ENCODE results near the gene CCDC57.

Gene CCDC57

GRCh38 chr17:82056729-82057621 lies 155.7 kb downstream of the CCDC57 start:
- no peak for FAIRE-seq
- DNase-seq (ENCODE audit: insufficient read length, low spot score), result no peak

- no peak for DNase-seq (ENCODE audit: insufficient read length, low spot score)
- no peak for FAIRE-seq
Measured at GRCh38 chr17:82055965-82056728, 156.5 kb downstream of the CCDC57 start.

DNA sequence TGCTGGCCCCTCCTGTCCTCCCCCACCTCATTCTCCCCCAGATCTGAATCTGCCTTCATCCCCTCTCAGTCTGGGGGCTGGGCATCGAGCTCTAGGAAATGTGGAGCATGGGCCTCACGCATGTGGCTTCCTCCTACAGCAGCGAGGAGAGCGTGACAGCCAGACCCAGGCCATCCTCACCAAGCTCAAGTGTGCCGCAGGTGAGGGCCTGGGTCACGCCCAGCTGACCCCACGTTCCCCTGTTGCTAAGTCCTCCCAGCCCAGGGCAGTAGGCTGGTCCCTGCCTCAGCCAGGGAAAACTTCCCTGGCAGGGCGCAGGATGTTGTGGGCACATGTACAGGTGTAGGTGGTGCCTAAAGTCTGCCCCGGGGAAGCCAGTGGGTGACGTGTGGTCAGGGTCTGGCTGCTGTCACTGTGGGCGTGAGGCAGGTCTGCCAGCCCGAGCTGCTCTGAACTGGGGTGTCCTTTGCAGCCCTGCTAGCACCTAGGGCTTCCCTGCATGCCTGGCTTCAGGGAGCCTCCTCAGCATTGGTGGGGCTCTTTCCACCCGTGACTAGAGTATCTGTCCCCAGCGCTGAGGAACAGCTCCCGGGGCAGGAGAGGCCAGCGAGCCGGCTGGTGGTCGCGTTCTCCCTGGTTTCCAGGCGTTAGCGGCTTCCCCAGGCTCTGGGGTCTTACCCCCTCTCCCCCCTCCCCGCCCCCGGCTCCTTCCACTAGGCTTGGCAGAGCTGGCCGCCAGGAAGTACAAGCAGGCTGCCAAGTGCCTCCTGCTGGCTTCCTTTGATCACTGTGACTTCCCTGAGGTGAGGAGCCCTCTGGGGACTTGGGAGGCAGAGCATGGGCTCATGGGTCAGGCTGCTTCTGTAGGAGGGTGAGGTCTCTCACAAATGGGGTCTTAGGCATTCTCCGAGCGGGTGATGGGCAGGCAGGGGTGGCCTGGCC lies 157.3 kb downstream of the CCDC57 start:
- no peak for FAIRE-seq
- no peak for DNase-seq (ENCODE audit: insufficient read length, low spot score)

DNA sequence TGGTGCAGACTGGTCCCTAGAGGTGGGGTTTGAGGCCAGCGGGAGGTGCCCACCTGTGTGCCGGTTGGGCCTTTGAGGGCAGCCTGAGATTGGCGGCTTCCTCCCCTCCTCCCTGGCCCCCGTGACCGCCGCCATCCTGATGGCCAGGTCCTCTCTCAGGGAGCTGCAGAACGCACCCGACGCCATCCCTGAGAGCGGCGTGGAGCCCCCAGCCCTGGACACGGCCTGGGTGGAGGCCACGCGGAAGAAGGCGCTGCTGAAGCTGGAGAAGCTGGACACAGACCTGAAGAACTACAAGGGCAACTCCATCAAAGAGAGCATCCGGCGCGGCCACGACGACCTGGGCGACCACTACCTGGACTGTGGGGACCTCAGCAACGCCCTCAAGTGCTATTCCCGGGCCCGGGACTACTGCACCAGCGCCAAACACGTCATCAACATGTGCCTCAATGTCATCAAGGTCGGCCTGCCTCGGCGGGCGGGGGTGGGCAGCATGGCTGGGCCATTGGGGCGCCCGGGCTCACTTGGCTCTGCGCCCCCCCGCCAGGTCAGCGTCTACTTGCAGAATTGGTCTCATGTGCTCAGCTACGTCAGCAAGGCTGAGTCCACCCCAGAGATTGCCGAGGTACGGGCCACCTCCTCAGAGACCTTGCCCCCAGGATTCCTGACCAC lies 158.2 kb downstream of the CCDC57 start:
- FAIRE-seq (no peak), DNase-seq (ENCODE audit: insufficient read length, low spot score) (no peak)

GRCh38 chr17:82053556-82054263 lies 158.9 kb downstream of the CCDC57 start:
- FAIRE-seq, result no peak
- no peak for DNase-seq (ENCODE audit: insufficient read length, low spot score)

DNA sequence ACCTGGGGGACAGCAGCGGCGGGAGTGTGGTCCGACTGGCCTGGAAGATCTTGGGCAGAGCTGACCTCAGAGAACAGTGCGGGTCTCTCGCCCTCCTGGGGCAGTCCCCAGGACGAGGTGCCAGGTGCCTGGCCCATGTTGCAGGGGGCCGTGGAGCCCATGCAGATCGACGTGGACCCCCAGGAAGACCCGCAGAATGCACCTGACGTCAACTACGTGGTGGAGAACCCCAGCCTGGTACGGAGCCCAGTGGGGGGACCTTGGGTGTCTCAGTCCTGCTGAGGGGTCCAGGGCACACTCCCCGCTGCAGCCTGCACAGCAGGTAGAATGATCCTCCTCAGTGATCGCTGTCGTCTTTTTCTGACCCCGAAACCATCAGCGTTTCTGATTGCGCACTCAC lies 159.5 kb downstream of the CCDC57 start:
- FAIRE-seq, result no peak
- no peak for DNase-seq (ENCODE audit: insufficient read length, low spot score)

DNA sequence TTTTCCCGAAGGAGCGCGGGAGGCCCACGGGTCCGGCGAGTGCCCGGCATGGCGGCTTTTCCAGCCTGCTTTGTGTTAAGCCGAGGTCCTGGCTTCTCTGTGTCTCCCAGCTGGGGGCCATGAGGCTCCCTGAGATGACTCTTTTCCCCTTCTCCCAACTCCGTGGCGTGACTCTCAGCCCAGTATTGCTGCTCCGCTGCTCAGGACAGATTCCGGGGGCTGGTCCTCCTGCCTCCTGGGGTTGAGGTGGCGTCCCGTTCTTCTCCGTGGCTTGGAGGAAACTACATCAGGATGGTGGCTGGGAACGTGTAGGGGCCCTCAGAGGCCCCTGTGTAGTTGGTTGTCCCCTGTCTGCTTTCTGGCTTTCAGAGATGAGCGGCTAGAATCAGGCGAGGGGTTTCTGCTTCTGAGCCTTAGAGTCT lies 160.0 kb downstream of the CCDC57 start:
- FAIRE-seq (no peak), DNase-seq (ENCODE audit: insufficient read length, low spot score) (no peak)

- peak; percentile 78 for DNase-seq (ENCODE audit: insufficient read length, low spot score)
- FAIRE-seq, result no peak
Measured at GRCh38 chr17:82051776-82052637, 160.6 kb downstream of the CCDC57 start, which contains the start of the genes GPS1 and RFNG. TSS of gene GPS1 (plus strand) at chr17:82051898. CDS start at chr17:82051932, 34 bp downstream. TSS of gene RFNG (minus strand) at chr17:82051811. CDS start at chr17:82051766, 45 bp downstream.

All from HTR-8/SVneo (cell line).